HG02642 (cell line): ENCODE measurements around the gene ZFPM1.
"Not testable (repeated sequence)": the region's sequence is repeated elsewhere in the genome, so short reads cannot be mapped to it uniquely, and the experiment has no call there.

Experiments used
- ATAC-seq: cut with Tn5 transposase; IDR thresholded peaks from one replicate; pipeline ENCODE4 v1.9.1; 2021; ENCODE audit warnings: mild to moderate bottlenecking; ENCODE audit not compliant: unreplicated experiment, poor library complexity

Gene ZFPM1

GRCh38 chr16:88477631-88478519, 24.8 kb downstream of the ZFPM1 start:
- no peak for ATAC-seq

GRCh38 chr16:88478889-88479792, 26.1 kb downstream of the ZFPM1 start:
- ATAC-seq, result no peak

DNA sequence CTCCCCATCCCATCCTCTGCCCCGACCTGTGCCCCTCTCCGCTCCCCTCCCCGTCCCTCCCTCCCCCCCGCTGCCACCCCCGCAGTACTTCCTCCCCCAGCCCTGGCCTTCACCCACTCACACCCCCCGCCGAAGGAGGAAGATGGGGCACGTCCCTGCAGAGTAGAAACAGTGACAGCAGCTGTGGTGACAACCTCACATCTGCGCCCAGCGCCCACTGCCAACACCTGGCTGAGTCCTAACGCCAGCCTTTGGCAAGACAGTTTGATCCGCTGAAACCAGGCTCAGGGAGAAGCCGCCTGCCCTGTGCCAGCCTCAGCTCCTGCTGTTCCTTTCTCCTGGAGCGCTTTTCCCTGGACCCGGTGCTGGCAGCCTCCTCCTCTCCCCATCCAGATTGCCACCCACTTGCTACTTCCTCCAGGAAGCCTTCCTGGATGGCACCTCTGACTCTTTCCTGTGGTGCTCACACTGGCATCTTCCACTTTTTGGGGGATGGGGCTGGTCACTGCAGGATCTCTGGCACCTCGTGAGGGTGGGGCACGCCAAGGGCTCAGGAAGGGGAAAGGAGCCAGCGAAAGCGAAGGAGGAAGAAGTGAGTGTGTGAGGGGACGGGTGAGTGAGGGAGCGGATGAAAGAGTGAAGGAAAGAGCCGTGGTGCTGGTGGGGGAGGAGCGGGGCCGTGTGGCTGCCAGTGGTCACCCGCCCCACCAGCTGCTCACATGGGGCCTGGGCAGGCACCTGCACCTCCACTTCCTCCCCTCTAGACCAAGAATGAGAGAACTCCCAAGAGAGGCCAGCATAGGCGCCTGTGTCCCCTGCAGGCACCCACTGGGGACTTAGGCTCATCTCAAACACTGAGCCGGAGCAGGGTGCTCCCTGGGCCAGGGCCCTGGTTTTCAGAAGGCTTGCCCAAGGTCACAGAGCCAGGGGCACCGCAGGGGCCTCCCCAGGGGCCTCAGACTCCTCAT, 27.0 kb downstream of the ZFPM1 start:
- ATAC-seq, result no peak

DNA sequence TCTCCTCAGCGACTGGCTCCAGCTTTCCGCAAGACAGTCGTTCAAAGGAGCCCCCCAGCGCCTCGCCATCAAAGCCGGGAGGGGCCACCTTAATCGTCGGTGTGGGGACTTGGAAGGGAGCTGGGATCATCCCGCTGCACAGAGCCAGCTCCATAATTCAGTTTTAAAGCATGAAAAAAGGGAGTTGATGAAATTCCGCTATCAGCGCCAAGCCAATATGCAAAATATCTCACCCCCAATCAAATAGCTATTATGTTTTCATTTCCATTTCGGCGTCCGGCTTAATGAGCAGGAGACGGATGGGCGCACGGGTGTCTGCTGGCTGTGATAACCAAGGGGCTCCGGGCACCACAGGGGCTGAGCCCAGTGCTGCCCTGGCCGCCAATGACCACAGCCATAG, 27.7 kb downstream of the ZFPM1 start:
- ATAC-seq, result no peak

- ATAC-seq, result no peak
Observed at GRCh38 chr16:88481851-88482250, 28.8 kb downstream of the ZFPM1 start.

- no peak for ATAC-seq
Observed at GRCh38 chr16:88482630-88483391, 29.7 kb downstream of the ZFPM1 start.

DNA sequence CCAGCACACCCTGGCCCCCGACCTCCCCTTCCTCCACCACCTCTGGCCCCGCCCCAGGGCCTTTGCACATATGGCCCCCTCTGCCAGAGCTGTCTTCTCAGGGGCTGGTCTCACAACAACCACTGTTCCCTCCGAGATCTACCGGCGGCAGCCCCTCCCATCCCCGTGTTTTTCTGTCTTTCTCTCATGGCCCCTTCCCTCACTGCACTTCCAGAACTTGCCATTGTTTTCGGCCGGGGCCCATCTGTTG, 30.2 kb downstream of the ZFPM1 start:
- ATAC-seq, result no peak

DNA sequence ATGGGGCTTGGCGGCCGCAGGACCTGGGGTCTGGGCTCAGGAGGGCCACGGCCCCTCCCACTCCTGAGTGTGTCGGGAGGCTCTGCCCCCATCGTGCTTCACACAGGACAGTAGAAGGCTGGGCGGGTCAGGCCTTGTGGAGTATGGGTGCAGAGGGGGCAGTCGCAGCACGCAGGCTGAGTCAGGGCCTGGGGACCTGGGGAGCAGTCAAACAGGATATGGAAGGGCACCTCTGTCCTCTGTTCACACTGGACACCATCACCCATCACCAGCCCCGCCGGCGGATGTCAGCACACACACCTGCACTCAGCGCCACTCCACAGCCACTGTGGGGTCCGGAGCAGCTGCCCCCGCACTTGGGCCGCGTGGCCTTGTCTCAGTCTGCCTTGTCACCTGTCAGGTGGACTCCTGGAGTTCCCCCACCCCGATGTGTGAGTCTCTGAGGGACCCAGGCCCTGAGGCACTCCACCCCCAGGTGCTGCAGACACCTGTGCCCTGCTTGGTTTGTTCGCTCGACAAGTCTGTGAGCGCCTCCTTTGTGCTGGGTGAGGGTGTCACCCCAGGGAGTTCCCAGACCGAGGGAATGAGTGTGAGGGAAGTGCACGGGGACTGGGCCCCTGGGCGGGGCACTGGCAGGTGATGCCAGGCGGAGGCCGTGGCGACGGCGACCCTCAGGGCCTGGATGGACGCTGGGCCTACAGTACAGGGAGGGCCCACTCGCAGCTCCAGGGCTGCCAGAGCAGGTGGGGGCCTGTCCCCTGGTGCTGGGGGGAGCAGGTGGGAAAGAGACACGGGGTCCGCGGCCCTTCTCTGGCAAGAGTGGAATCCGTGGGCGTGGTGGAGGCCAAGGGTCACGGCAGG, 31.7 kb downstream of the ZFPM1 start:
- no peak for ATAC-seq

DNA sequence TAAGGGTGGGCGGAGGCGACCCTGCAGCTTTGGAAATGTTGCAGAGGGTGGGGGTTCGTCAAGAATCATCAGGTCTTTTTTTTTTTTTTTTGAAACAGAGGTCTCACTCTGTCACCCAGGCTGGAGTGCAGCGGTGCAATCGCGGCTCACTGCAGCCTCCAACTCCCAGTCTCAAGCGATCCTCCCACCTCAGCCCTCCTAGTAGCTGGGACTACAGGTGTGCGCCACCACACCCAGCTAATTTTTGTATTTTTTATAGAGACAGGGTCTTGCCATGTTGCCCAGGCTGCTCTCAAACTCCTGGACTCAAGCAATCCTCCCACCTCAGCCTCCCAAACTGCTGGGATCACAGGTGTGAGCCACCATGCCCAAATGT, 32.3 kb downstream of the ZFPM1 start:
- ATAC-seq, result not testable (repeated sequence)

GRCh38 chr16:88486398-88487123, 33.5 kb downstream of the ZFPM1 start:
- ATAC-seq, result no peak

GRCh38 chr16:88487124-88487432, 34.0 kb downstream of the ZFPM1 start:
- no peak for ATAC-seq

- ATAC-seq, result no peak
Observed at GRCh38 chr16:88487920-88488851, 35.1 kb downstream of the ZFPM1 start.

DNA sequence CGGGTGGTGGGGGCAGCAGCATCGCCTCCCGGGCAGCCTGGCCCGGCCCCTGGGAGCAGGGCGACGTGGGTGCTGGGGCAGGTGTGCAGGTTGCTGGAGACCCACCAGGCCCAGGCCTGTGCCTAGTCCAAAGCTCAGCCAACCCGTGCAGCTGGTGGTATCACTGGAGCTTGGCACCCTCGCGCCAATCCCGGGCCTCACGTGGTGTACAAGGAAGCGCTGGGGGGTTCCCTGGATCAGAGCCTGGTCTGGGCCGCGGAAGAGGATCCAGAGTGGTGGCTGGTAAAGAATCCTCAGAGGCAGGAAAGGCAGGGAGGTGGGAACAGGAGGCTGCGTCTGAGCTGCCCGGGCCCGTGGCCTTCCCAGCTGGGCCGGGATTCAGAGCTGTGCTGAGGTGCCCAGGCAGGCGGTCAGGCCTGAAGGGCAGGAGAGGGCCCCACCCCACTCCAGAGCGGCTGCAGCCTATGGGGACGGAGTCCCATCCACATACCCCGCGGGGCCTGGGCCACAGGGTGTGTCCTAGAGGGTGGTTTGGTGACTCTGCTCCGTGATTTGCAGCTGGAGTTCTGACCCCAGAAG, 36.2 kb downstream of the ZFPM1 start:
- no peak for ATAC-seq

DNA sequence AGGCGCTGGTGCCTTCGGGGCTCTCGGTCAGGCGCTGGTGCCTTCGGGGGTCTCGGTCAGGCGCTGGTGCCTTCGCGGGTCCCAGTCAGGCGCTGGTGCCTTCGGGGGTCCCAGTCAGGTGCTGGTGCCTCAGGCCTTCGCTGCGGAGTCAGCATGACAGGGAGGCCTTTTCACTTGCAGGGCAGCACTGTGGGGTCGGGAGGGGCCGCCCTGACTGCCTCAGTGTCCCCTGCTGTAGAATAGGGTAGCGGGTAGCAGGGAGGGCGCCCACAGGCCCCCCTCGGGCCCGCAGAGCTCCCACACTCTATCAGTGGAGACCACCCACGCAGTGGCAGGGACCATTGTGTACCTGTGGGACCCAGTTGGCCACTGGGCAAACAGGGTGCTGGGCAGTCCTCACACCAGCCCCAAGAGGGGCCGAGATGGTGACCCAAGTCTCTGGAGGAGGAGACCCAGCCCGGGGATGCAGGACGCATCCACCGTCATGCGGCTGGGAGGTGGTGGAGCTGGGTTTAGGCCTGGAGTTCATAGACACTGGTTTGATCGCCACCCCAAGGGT, 38.0 kb downstream of the ZFPM1 start:
- no peak for ATAC-seq

DNA sequence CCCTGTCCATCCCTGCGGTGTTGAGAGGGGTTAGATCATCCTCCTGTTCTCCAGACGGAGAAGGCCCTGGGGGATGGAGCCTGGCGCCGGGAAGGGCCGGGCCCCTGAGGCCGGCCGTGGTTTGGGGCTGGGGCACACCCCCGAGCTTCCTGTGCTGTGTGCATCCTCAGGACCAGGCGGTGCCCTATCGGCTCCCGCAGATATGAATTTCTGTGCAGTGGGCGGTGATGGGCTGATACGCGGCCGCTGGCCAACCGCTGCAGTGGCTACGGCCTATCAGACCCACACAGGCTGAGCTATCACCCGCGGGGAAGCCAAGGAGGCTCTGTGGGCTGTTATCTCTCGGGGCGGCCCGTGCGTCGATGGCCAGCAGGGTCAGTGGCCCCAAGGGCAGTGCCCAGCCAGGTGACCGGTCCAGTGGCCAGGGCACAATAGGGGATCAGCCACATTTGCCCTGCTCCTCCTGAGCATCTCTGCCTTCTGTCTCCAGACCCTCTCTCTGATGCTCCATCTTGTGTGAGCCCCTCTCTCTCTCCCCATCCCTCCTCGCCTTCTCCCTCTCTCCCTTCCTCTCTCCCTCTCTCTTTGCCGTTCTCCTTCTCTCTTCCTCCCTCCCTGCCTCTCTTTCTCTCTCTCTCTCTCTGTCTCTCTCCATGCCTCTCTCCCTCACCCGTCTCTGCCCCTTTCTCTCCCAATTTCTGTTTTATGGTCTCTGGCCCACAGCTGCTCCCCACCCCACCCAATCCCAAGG, 38.7 kb downstream of the ZFPM1 start:
- no peak for ATAC-seq

DNA sequence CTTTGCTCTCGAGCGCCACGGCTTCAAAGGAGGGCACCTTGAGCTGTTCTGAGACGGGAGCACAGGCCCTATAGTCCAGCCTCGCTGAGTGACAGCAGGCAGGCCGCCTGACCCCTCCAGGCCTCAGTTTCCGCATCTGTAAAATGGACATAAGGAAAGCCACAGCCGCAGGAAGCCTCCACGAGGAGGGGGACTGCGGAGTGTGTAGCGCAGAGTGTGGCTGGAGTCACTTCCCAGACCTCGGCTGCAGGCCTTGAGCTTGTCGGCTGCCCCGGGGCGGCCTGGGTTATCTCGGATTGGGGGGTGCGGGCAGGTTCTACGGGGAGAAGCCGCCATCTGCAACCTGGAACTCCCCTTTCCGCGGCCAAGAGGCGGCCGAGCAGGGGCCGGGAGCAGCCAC, 40.8 kb downstream of the ZFPM1 start:
- ATAC-seq, result no peak
